LoVo (cell line): ENCODE measurements around the gene COL4A1.

Experiments
- DNase-seq: peaks from one replicate; pipeline ENCODE4 v3.0.0-alpha.2; 2016; ENCODE audit warnings: low spot score

Gene COL4A1

DNA sequence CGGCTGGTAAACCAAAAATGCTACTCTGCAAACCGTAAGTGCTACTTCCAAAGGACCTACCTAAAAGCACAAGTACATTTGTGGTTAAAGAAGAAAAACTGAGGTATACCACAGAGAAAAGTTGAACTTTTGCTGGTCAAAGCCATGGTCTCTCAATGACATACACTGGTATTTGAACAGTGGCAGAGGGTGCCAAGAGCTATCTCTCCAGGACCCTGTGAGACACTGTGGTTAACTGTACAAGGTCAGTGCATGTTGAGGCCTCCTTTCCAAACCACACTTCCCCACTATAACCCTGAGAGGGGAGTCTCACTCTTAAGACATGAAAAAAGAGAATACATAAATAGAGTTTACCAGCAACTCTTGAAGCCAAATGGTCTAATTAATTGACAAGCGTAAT lies 49.5 kb downstream of the COL4A1 start:
- DNase-seq, result no peak

DNA sequence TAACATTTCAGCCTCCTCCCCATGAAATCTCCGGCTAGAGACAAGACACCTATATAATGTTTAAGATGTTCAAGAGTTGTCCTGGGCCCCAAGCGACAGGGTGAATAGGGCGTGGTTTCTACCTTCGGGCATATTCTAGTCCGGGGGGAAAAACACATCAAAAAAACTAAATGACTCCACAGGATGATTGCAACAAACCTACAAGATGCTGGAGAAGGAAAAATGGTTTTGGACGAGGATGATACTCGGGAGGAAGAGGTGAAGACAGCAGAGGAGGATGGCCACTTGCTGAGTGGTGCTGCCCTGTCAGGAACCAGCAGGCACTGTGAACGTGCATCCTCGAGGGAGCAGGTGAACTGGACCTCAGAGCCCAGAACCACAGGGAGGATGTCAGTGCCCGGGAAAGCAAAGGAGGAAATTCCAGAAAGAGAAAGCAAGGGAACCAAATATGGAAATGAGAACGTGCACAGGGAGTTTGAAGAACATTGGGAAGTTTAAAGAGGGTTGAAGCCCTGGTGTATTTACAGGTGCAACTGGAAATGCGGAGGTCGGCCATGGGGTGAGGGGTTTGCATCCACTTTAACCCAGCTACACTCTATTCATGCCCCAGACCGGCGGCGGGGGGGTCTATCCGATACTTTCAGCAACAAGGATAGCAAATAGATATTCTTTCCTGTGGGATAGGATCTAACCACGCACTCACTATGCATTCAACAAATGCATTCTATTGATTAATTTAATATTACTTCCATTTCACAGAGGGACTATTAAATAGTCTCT lies 50.6 kb downstream of the COL4A1 start:
- no peak for DNase-seq

DNA sequence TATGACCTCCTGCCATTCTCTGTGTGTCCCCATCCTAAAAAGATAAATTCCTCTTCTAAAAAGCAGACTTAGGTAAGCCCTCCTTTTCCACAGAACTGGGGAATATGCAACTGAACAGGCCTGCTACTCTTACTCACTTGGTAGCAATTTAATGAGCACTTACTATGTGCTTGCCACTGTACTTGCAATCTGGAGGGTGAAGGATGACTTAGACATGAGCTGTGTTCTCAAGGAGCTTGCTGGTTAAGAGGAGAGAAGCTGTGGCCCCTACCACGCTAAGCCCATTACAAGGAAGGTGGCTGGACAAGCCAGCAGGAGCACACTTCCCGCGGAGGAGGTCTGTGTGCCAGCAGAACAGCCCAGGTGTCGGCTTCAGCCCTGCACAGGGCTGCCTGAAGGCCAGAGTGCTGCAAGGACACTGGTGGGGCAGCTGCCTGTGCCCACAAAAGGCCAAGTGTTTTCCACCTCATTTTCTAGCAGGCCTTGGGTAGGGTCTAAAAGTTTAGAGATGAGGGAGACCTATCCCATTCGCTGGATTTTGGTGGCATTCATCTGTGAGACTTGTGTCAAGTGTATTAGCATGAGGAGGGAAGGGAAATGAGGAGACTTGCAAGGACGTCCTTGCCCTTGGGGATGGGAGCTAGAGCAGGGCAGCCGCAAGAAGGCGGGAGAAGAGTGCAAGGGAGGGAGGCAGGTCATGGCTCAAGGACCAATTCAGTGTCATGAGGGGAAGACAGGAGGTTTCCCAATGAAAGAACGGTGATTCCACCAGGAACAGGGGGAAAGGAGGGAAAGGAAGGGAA lies 52.0 kb downstream of the COL4A1 start:
- no peak for DNase-seq

DNA sequence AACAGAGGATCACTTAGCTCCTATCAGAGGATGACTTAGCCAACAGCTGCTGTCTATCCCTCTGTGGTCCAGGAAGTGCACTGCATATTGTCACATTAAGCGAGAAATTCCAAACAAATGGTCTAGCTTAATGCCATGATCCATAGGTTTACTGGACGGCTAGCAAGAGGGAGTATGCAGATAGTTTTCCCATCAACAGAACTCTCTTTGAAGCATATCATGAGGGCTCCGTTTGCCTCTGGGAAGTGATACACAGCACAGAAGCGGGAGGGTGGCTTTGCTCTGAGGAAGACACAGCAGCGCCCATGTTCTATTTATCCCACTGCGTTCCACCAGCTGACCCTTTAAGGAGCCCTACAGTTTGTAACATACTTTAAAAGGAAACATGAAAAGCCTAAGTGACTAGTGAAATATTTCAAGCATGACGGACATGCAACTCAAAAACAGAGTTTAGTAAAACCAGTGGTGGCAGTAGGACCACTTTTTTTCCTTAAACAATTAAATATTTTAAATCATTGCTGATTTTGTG lies 52.7 kb downstream of the COL4A1 start:
- no peak for DNase-seq

DNA sequence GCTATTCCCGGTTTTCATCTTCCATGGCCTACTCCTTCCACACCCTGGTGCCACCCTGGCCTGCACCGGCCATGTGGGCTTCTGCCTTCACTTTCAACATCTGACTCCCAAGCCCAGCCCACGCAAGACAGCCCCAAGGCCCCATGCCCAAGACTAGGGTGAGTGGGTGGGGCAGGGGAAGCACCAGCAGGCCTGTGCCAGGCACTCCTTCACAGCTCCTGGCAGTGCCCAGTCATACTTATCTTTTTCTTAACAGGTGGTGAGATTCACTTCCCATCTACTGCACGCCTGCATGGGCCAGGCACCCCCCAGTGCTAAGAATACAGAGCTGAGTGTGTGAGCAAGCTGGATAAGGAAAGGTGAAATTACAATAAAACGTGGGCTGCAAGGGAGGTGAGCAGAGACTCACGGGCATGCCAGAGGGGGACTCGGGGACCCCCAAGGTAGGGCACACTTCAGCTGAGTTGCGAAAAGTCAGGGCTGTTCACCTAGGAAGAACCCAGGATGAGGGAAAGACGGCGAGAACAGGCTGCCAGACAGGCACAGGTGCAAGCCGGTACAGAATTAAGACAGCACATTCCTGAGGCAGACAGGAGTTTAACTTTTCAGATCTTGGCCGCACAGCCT lies 55.7 kb downstream of the COL4A1 start:
- DNase-seq, result no peak

DNA sequence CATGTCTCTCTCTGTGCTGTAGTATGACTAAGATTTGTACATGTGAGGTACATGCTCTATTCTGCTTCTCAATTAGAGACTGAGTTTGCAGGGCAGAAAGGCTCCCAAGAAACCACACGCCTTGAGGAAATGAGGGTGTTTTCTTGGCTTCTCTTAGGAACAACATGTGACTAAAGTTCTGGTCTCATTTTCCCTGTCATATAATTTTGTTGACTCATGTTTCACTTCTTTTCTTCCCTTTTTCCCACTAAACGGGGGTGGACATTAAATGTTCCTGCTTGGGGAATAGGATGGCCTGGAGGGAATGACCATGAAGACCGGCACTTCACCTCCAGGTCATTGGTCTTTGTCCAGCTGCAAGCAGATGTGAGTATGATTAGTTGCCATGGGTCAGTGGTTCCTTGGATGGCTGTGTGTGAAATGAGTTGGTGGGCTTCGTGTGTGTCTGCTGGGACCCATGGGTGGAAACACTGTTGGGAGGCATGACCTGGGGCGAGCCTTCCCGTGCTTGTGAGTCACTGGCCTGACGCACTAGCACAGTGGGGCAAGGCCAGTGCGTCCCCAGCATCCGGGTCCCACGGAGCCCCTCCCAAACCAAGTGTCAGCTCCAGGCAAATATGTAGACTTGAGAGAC lies 56.6 kb downstream of the COL4A1 start:
- DNase-seq, result no peak

DNA sequence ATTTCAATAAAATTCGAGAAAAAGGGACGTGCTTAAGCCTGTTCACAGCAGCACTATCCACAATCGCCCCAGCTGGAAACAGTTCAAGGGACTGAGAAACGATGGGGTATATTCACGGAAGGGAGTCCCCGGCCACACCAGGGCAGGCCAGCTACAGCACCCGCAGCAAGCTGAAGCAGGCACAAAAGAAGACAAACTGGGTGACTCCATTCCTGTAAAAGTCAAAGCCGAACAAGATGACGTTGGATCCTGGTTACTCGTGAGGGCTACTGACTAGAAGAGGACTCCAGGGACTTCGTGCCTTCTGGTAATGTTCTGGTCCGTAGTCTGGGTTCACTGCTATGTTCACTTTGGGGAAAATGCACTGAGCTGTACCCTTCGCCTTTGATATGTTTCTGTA lies 57.6 kb downstream of the COL4A1 start:
- DNase-seq, result no peak

DNA sequence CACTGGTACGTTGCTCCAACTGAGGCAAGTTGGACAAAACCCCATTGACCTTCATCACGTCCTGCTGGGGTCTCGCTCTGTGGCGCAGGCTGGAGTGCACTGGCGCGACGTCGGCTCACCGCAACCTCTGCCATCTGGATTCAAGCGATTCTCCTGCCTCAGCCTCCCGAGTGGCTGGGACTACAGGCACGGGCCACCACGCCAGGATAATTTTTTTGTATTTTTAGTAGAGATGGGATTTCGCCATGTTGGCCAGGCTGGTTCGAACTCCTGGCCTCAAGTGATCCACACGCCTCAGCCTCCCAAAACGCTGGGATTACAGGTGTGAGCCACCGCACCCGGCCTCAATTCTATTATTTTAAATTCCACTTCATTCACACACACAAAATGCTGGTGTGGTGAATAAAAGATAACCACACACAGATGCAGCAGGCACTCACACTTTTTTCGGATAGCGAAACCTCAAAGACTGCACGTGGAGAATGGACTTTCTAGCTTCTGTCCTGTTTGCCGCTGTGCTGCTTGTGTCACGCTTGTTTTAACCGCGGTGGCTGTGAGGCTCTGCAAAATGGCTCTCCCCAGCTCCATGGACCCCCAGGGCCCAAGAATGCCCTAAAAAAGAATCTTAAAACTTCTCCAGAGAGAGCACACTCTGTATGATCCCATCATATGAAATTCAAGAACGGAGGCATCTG lies 58.4 kb downstream of the COL4A1 start:
- DNase-seq, result no peak

DNA sequence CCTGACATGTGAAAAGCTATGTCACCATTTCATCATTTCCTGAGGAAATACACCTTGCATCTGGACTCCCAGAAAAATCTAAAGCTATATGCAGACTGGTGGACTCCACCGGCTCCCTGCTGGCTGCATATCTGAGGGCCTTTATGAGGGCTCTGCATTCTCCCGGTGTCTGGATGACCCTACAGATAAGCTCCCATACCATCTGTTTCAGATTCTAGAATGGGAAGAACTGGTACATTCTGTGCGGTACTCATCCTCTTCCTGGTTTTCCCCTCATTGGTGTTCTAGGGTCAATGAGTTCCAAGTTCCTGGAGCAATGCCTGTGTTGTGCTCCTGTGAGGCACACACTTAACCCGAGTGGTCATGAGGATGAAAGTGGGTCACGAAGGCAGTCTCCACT lies 60.4 kb downstream of the COL4A1 start:
- DNase-seq, result no peak

DNA sequence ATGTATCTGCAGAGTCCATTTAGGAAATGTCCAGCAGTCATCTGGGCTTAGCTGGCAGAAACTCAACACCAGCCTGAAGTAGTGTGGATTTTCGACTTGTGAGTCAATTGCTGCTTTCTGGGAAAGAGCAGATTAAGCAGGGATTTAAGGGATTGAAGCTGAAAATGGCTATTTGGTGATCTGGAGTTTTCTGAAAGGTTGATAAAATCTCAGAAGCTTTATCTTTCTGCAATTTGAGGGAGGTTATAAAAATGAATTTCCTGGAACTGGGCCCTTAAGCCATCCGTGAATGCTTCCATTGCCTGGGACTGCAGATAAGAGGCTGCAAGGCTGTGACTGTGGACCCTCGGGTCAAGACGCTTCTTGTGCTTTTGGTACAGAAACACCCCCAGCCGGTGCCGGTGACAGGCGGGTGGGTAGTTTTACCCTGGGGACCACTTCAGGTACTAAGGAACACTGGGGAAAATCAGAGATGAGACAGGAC lies 61.5 kb downstream of the COL4A1 start:
- DNase-seq, result no peak

DNA sequence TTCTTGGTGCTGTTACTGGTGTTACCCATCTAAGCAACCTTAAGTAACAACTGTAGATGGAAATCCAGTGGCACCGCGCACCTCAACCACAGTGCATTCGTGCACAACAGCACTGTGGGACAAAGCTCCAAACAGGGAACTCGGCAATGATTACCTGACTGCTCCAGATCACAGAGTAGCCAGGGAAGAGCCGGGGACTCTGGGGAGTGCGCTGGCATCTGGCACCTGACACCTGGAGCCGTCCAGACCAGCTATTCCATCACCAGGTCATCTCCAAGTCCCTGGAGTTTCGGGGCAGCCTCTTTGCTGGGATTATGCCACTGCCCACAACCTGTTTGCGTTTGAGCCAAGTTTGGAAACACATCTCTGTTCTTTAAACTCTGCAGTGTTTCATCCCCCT lies 62.0 kb downstream of the COL4A1 start:
- DNase-seq, result no peak

DNA sequence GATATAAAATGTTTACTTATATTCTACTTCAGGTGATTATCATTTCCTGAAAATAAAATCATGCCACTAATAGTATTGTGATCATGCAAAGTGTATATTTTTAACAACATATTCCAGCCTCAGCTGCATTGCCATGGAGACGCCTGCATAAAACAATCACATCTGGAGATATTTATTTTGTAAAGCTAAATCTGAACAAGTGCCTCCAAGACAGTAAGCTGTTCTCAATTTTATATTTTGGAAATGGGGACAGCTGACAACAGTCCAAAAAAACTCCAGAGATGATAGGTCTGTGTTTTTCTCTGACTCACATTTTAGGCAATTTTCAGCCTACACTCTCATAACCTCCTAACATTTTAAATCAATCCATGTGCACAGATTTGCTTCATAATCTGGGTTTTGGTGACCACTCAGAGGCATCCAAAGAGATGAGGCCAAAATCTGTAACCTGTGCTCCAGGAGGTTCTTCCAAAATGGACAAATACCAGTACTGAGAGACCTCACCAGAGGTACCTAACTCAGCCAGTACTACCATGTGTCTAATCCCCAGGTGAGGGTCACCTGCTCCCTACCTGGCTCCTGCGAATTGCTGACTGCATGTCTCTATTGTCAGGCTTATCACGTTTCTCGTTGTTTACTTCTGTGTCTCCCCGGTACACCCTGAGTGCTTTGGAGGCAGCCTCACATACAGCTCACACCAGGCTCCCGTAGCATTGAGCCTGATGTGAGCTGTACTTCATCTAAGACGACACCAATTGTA lies 62.7 kb downstream of the COL4A1 start:
- DNase-seq, result no peak

DNA sequence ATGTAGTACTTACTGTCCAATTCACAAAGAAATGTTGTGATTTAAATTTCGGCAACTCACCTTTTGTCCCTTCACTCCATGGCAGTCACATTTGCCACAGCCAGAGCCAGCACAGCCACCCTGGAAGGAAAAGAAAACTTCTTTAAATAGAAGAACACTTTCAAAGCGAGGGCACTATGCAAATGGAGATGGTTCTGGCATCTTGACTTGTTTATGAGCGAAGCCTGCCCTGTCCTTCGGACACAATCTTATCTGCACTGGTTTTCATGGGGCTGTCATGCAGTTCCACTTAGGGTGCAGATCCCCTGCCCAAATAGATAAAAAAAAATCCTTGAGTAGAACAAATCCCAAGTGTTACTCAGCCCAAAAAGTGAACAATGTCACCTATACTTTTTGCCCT lies 64.3 kb downstream of the COL4A1 start:
- DNase-seq, result no peak

DNA sequence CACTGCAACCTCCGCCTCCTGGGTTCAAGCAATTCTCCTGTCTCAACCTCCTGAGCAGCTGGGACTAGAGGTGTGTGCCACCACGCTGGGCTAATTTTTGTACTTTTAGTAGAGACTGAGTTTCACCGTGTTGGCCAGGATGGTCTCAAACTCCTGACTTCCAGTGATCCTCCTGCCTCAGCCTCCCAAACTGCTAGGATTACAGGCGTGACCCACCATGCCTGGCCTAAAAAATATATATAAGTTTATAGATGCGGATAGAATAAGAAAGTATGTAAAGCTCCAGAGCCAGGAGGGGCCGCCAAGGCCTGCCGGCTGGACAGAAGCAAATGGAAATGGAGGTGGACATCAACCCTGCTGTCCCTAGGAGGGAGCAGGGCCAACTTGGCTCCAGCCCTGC lies 66.0 kb downstream of the COL4A1 start:
- DNase-seq, result no peak

DNA sequence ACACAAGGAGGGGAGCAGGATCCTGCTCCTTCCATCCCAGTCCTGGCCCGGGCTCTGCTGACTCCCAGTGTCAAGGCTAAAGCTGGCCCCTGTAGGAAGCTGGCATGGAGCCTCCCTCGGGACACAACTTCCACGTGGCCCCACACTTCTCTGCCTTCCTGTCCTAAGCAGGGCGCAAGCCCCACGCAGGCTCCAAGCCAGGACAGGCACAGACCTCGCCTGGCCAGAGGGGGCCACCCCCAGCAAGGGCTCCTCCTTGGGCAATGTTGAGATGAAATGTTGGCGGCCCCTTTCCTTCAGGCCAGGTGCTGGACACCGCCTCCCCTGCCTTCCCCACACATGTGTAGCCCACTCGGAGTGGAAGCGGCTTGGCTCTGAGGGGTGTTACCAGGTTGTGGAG lies 66.6 kb downstream of the COL4A1 start:
- no peak for DNase-seq

DNA sequence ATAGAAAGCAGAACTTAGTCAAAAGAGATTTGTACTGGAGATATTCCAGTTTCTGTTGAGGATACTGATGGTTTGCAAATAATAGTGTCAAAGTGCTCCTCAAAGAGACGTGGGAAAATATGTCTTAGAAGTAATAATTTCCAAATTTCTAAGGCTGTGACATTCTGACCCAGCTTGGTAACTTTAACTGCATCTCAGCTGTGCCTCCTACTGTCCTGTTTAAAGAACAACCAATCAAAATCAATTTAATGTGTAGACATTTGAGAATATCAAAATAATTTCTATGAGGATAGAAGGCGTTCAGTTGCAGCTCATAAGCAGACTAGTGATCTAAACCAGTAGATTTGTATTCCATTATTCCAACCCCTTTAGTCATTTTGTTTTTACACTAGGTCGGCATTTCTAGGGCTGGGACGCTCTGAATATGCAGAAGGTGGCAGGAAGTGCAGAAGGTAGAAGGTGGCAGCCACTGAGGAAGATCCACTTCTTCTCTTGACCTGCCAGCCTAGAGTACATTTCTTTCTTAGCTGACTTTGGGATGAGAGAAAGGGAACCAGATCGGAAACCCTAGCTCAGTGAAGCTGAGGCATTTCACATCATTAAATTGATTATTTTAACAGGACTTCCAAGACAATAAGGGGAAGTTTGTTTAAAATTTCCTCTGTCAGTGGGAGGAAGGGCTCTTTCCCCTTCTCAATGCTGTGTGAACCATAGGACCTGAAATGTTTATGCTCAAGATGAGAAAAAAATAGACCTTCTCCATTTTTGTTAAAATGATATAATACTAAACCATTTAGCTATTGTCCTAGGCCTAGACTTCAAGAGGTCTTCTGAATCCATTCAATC lies 67.5 kb downstream of the COL4A1 start:
- DNase-seq, result no peak

DNA sequence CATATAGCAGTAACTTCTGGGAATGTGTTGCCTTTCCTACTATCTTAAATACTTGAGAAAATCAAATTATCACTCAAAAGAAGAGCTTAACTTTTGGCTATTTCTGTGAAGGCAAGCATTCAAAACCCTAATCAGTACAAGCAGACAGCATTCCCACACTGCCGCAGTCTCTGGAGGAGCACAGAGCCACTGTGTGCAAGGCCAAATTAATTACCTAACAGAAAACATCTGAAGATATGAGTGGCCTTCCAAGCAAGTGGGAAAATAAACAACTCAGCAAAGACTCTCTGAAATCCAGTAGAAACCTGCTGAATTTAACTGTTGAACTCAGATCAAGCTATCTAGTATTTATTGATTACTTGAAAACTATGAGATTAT lies 68.2 kb downstream of the COL4A1 start:
- no peak for DNase-seq

DNA sequence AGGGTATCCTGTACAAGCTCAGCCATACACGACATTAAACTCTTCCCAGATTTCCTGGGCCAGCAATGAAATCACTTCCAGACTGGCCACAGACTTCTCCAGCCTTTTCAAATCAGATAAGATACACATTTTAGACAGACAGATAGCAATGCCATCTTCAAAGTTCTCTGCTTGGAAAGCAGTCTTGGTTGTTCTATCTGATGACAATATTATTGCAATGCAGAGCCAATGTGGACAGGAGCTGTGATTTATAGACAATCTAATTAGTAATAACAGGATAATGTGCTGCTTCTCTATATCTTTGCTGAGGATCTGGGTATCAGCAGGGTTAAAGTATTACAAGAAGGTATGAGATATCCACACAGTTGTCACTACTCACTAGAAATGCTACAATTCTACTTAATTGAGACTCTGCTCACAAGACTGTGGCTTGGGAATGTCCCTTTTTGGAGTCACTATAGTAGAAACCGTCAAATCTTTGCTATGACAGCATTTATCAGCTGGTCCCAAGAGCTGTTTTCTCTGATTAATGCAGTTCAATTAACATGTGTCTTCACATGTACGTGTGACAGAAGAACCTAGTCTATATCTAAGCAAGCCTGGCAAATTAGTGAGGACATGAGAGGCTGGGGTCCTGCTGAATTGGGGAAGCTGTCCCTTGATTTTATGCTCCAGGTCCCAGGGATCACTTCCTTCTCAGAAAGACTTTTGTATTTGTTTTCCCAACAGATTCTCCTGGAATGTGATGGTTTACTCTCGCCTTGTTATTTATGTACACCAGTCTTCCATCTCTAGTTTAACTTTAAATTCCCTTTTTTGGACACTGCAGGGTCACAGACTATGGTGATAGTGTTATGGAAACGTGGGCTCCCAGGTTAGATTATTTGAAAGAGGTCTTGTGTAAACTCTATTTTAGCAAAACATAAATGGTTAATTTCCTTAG lies 68.8 kb downstream of the COL4A1 start:
- no peak for DNase-seq

DNA sequence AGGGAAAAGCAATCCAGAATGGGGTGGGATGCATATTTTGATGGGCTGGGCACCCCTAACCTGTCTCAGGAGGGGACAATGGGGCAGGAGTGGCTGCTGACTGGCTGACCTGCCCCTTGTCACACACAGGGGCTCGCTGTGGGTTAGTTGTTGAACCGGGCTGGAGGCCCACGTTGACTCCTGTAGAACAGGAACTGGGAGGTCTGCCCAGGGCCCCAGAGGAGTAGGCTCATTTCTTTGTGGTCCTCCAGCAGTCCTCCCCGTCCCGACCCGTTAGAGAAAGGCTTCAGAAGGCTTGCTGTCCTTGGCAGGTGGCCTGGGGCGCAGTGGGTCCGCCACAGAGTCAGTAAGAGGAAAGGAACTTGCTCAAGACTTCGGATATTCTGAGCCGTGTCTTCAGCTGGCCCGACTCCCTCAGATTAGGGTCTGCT lies 70.1 kb downstream of the COL4A1 start:
- DNase-seq, result no peak
